Panc1 (cell line): ENCODE measurements around the gene PNPLA2.

Experiments
- POLR2AphosphoS5 ChIP-seq: IDR thresholded peaks from 2 replicates; pipeline ENCODE4 v1.6.1; 2012; ENCODE audit warnings: mild to moderate bottlenecking, low read depth, low read length, moderate library complexity
- TCF7L2 ChIP-seq: IDR thresholded peaks from 2 replicates; pipeline ENCODE4 v1.6.1; 2011; ENCODE audit warnings: mild to moderate bottlenecking, low read depth, low read length, inconsistent platforms
- TF ChIP-seq, protein P1 (sequence below): fragments of 450-650 bp; IDR thresholded peaks from 2 replicates; pipeline ENCODE4 v1.5.1; 2017; ENCODE audit warnings: mild to moderate bottlenecking
- TF ChIP-seq, protein P2 (sequence below), 2 experiments: IDR thresholded peaks; 2 replicates each; pipeline ENCODE4 v1.6.1; 2011 to 2012; ENCODE audit warnings: low read depth in 2 of 2, control low read depth in 1 of 2, low read length in 1 of 2, mild to moderate bottlenecking in 1 of 2, moderate library complexity in 1 of 2; ENCODE audit not compliant: insufficient read depth in 1 of 2

GRCh38 chr11:839280-839623 is 20.5 kb downstream of the PNPLA2 start:
- TF ChIP-seq, protein P1, sequence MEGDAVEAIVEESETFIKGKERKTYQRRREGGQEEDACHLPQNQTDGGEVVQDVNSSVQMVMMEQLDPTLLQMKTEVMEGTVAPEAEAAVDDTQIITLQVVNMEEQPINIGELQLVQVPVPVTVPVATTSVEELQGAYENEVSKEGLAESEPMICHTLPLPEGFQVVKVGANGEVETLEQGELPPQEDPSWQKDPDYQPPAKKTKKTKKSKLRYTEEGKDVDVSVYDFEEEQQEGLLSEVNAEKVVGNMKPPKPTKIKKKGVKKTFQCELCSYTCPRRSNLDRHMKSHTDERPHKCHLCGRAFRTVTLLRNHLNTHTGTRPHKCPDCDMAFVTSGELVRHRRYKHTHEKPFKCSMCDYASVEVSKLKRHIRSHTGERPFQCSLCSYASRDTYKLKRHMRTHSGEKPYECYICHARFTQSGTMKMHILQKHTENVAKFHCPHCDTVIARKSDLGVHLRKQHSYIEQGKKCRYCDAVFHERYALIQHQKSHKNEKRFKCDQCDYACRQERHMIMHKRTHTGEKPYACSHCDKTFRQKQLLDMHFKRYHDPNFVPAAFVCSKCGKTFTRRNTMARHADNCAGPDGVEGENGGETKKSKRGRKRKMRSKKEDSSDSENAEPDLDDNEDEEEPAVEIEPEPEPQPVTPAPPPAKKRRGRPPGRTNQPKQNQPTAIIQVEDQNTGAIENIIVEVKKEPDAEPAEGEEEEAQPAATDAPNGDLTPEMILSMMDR = no peak
- TF ChIP-seq POLR2AphosphoS5 (peak; percentile 89), TCF7L2 (no peak)
- TF ChIP-seq, protein P2, sequence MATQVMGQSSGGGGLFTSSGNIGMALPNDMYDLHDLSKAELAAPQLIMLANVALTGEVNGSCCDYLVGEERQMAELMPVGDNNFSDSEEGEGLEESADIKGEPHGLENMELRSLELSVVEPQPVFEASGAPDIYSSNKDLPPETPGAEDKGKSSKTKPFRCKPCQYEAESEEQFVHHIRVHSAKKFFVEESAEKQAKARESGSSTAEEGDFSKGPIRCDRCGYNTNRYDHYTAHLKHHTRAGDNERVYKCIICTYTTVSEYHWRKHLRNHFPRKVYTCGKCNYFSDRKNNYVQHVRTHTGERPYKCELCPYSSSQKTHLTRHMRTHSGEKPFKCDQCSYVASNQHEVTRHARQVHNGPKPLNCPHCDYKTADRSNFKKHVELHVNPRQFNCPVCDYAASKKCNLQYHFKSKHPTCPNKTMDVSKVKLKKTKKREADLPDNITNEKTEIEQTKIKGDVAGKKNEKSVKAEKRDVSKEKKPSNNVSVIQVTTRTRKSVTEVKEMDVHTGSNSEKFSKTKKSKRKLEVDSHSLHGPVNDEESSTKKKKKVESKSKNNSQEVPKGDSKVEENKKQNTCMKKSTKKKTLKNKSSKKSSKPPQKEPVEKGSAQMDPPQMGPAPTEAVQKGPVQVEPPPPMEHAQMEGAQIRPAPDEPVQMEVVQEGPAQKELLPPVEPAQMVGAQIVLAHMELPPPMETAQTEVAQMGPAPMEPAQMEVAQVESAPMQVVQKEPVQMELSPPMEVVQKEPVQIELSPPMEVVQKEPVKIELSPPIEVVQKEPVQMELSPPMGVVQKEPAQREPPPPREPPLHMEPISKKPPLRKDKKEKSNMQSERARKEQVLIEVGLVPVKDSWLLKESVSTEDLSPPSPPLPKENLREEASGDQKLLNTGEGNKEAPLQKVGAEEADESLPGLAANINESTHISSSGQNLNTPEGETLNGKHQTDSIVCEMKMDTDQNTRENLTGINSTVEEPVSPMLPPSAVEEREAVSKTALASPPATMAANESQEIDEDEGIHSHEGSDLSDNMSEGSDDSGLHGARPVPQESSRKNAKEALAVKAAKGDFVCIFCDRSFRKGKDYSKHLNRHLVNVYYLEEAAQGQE (IDR thresholded peaks at IDR 0.05; ENCODE audit: insufficient read depth in 1 of 2, low read depth in 2 of 2, low read length in 1 of 2) = no peak
